Right lobe of liver (tissue), 6 donors: ENCODE data around the gene DTX1. TPM values are rescaled to one million over a fixed set of nuclear protein-coding genes. Genes with fewer than 3 reads are reported as not detected.

Experiments used
- ATAC-seq, 4 donors: fragments of 200-7000 bp; cut with Tn5 transposase; one replicate each; pipeline ENCODE4 v1.9.1; 2020; ENCODE audit warnings: mild to moderate bottlenecking in 4 of 4, moderate library complexity in 4 of 4
- DNase-seq, 3 donors: peaks; one replicate each; pipeline ENCODE4 v3.0.0-alpha.2; 2020
- H3K27ac ChIP-seq, 3 donors: fragments of 200-600 bp; one replicate each; pipeline ENCODE4 v1.8.0; 2022
- H3K27me3 ChIP-seq, 2 donors: fragments of 200-600 bp; one replicate each; pipeline ENCODE4 v1.8.0; 2022
- H3K36me3 ChIP-seq, 4 donors: fragments of 200-600 bp; sonication (generic) in 1 of 4; one replicate each; pipeline versions ENCODE4 v1.5.1 to v1.8.0; 2017 to 2022; ENCODE audit warnings: control low read depth in 1 of 4
- H3K4me1 ChIP-seq, 4 donors: fragments of 200-600 bp; sonication (generic) in 1 of 4; one replicate each; pipeline versions ENCODE4 v1.5.1 to v1.8.0; 2017 to 2022; ENCODE audit warnings: control low read depth in 1 of 4
- H3K4me3 ChIP-seq, 3 donors: fragments of 200-600 bp; one replicate each; pipeline ENCODE4 v1.8.0; 2022
- H3K9me3 ChIP-seq, 4 donors: fragments of 200-600 bp; sonication (generic) in 1 of 4; one replicate each; pipeline versions ENCODE4 v1.5.1 to v1.8.0; 2017 to 2022; ENCODE audit warnings: control low read depth in 1 of 4
- CTCF ChIP-seq, 4 donors: fragments of 200-600 bp in 3 of 4; fragments of 450-650 bp in 1 of 4; IDR thresholded peaks; one replicate each; pipeline versions ENCODE4 v1.5.1 to v1.8.0; 2016 to 2022; ENCODE audit warnings: antibody characterized with exemption in 4 of 4, mild to moderate bottlenecking in 2 of 4
- POLR2A ChIP-seq: fragments of 450-650 bp; IDR thresholded peaks from one replicate; pipeline ENCODE4 v1.6.1; 2017; ENCODE audit warnings: antibody characterized with exemption, mild to moderate bottlenecking
- WGBS: methylation state at CpG from one replicate; pipeline ENCODE4 v1.1.6; 2018; ENCODE audit warnings: low coverage, low lambda C conversion rate; ENCODE audit not compliant: insufficient coverage; ENCODE audit errors: missing lambda C conversion rate; 5-methylcytosine and 5-hydroxymethylcytosine counted together
- intact Hi-C, 2 donors: fragments of 100-400 bp; cut with DNase I; formaldehyde crosslinking; loops; one replicate each; pipeline versions ENCODE4 v1.11.2 to v1.14.1; 2022
- total RNA-seq, 6 experiments: library from RNA; depleted of rRNA in 2 of 6; stranded (reverse); fragments of >200 nt in 2 of 6; fragmentation: NEBNext Ultra II Directional in 3 of 6; extraction: Animal tissue kit (Norgen Biotek cat#: 25700) in 3 of 6; gene quantifications; one replicate each; pipeline versions ENCODE4 v1.1.0 to v1.2.4, GENCODE V29; 2016 to 2023
- donor health status: DM: no; HTN: yes; CAD: no.
- donor health status: DM: no; HTN: no; CAD: no.
- donor health status: DM: no; HTN: no; CAD: no.
- donor health status: DM: no; HTN: yes; CAD: no.
- donor health status: DM: no; HTN: yes; CAD: no.

Gene DTX1
- total RNA-seq, 6 experiments from 2014 or later: 1.4 to 51.2 (median 20.0) TPM

GRCh38 chr12:113087193-113087592 lies 30.7 kb downstream of the DTX1 start:
- Histone ChIP-seq H3K27me3 (no peaks in the 10 kb centered on the region), H3K9me3 (no peaks in the 10 kb centered on the region), H3K36me3 (no peaks in the 10 kb centered on the region), H3K4me3 (no peak overlapping the region), H3K4me1 (no peaks in the 10 kb centered on the region), H3K27ac (no peak overlapping the region)
- DNase-seq: no peak
- ATAC-seq: no peak
- intact Hi-C loops: no loop called here
- no peak for TF ChIP-seq CTCF (IDR thresholded peaks at IDR 0.05)
- TF ChIP-seq POLR2A: no peak
- WGBS: 37% methylated on average over 2 of the region's 5 CpGs

GRCh38 chr12:113088037-113088436 lies 31.5 kb downstream of the DTX1 start:
- peaks cover 0 to 4% (median 2%) of the 10 kb centered on the region in 4 donors for H3K4me1 ChIP-seq

GRCh38 chr12:113088971-113089756 lies 32.6 kb downstream of the DTX1 start:
- WGBS: 59% methylated on average over 2 of the region's 13 CpGs
- Histone ChIP-seq H3K27ac (no peak overlapping the region), H3K4me3 (no peak overlapping the region), H3K9me3 (no peaks in the 10 kb centered on the region), H3K4me1 (peaks cover 0 to 10% (median 5%) of the 10 kb centered on the region in 4 donors), H3K27me3 (no peaks in the 10 kb centered on the region), H3K36me3 (no peaks in the 10 kb centered on the region)
- TF ChIP-seq POLR2A (no peak), CTCF (IDR thresholded peaks at IDR 0.05) (no peak)
- ATAC-seq: no peak
- DNase-seq: no peak
- intact Hi-C loops: no loop called here

More at GRCh38 chr12:113088037-113088436, 31.5 kb downstream of the DTX1 start:
- no peaks in the 10 kb centered on the region for H3K9me3 ChIP-seq
- H3K36me3 ChIP-seq: no peaks in the 10 kb centered on the region
- no peak overlapping the region for H3K4me3 ChIP-seq
- 94% methylated on average over 2 of the region's 3 CpGs for WGBS
- DNase-seq (no peak), ATAC-seq (no peak)
- intact Hi-C loops: no loop called here
- H3K27me3 ChIP-seq: no peaks in the 10 kb centered on the region
- no peak overlapping the region for H3K27ac ChIP-seq
- TF ChIP-seq CTCF (IDR thresholded peaks at IDR 0.05) (no peak), POLR2A (no peak)

GRCh38 chr12:113089839-113090238 lies 33.3 kb downstream of the DTX1 start:
- Histone ChIP-seq H3K36me3 (no peaks in the 10 kb centered on the region), H3K27ac (no peak overlapping the region), H3K4me3 (no peak overlapping the region), H3K9me3 (no peaks in the 10 kb centered on the region), H3K27me3 (no peaks in the 10 kb centered on the region), H3K4me1 (peaks cover 0 to 10% (median 5%) of the 10 kb centered on the region in 4 donors)
- DNase-seq (no peak), ATAC-seq (no peak)
- intact Hi-C loops: no loop called here
- TF ChIP-seq POLR2A (no peak), CTCF (IDR thresholded peaks at IDR 0.05) (no peak)
